Peyer's patch (tissue), 4 donors: ENCODE results near the gene LUZP4. TPM values are rescaled to one million over a fixed set of nuclear protein-coding genes. Genes with fewer than 3 reads are reported as not detected.

Experiments used
- DNase-seq, 3 donors: peaks; one replicate each; pipeline ENCODE4 v3.0.0-alpha.2; 2017 to 2019
- H3K27ac ChIP-seq, 4 donors: fragments of 200-600 bp; sonication (generic); one replicate each; pipeline ENCODE4 v1.5.1; 2016 to 2019
- H3K27me3 ChIP-seq, 2 donors: fragments of 200-600 bp; sonication (generic); one replicate each; pipeline ENCODE4 v1.5.1; 2019
- H3K36me3 ChIP-seq, 3 donors: fragments of 200-600 bp; sonication (generic); one replicate each; pipeline ENCODE4 v1.5.1; 2016 to 2019
- H3K4me1 ChIP-seq, 4 donors: fragments of 200-600 bp; sonication (generic); one replicate each; pipeline ENCODE4 v1.5.1; 2016 to 2019
- H3K4me3 ChIP-seq, 4 donors: fragments of 200-600 bp; sonication (generic); 1 replicate in 3 of 4; 2 replicates in 1 of 4; pipeline ENCODE4 v1.5.1; 2016 to 2019; ENCODE audit warnings: mild to moderate bottlenecking in 1 of 4
- H3K9me3 ChIP-seq, 4 donors: fragments of 200-600 bp; sonication (generic); one replicate each; pipeline ENCODE4 v1.5.1; 2016 to 2019; ENCODE audit warnings: mild to moderate bottlenecking in 1 of 4
- CTCF ChIP-seq, 6 experiments: fragments of 450-650 bp in 4 of 6; fragments of 200-600 bp in 2 of 6; sonication (generic) in 1 of 6; IDR thresholded peaks; one replicate each; pipeline ENCODE4 v1.5.1; 2017 to 2019; ENCODE audit warnings: antibody characterized with exemption in 6 of 6, mild to moderate bottlenecking in 3 of 6, moderate library complexity in 1 of 6
- POLR2A ChIP-seq, 2 donors: fragments of 450-650 bp; IDR thresholded peaks; one replicate each; pipeline ENCODE4 v1.5.1; 2017; ENCODE audit warnings: antibody characterized with exemption in 2 of 2, mild to moderate bottlenecking in 2 of 2, moderate library complexity in 2 of 2
- total RNA-seq, 4 donors: library from RNA; depleted of rRNA; stranded (reverse); fragments of >200 nt; gene quantifications; one replicate each; pipeline ENCODE4 v1.1.0, GENCODE V29; 2016

Gene LUZP4, protein sequence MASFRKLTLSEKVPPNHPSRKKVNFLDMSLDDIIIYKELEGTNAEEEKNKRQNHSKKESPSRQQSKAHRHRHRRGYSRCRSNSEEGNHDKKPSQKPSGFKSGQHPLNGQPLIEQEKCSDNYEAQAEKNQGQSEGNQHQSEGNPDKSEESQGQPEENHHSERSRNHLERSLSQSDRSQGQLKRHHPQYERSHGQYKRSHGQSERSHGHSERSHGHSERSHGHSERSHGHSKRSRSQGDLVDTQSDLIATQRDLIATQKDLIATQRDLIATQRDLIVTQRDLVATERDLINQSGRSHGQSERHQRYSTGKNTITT
- not detected for total RNA-seq

DNA sequence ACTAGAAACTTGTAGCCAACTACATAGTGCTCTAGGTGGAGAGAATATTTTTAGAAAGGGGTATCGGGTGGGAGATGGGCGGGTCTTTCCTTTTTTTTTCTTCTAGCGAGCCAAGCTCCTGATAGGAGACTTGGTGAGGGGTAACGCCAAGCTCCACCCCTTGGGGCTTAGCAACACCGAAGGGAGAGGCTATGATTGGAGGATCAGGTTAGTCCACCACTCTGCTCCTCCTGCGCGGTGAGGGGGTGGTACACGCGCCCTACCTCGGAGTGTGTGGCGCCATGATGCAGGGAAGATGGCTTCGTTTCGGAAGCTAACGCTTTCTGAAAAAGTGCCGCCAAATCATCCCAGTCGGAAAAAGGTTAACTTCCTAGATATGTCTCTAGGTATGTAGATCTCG is at the start of gene LUZP4:
LUZP4 (plus strand) TSS at position 251 of the 400 bp plus-strand sequence; CDS start at position 296, 45 bp downstream.
- Histone ChIP-seq H3K27ac (no peak within 1 kb of the TSS), H3K9me3 (no peaks in the 10 kb centered on the region), H3K36me3 (no peaks in the 10 kb centered on the region), H3K27me3 (no peaks in the 10 kb centered on the region), H3K4me3 (no peak within 1 kb of the TSS), H3K4me1 (no peaks in the 10 kb centered on the region)
- no peak for DNase-seq
- no peak for TF ChIP-seq CTCF (IDR thresholded peaks at IDR 0.05)
- no peak for TF ChIP-seq POLR2A (IDR thresholded peaks at IDR 0.05)

GRCh38 chrX:115251458-115252233 is 37.9 kb upstream of the LUZP4 start:
- no peak for TF ChIP-seq CTCF (IDR thresholded peaks at IDR 0.05)
- TF ChIP-seq POLR2A (IDR thresholded peaks at IDR 0.05): no peak

GRCh38 chrX:115255003-115255402 is 34.5 kb upstream of the LUZP4 start:
- no peaks in the 10 kb centered on the region for H3K4me1 ChIP-seq
- no peaks in the 10 kb centered on the region for H3K9me3 ChIP-seq
- H3K27ac ChIP-seq: no peak overlapping the region
- H3K36me3 ChIP-seq: no peaks in the 10 kb centered on the region
- no peak overlapping the region for H3K4me3 ChIP-seq
- no peaks in the 10 kb centered on the region for H3K27me3 ChIP-seq
- TF ChIP-seq POLR2A (IDR thresholded peaks at IDR 0.05): no peak
- TF ChIP-seq CTCF (IDR thresholded peaks at IDR 0.05): no peak
- DNase-seq: no peak

More at GRCh38 chrX:115251458-115252233, 37.9 kb upstream of the LUZP4 start:
- H3K36me3 ChIP-seq: no peaks in the 10 kb centered on the region
- H3K4me3 ChIP-seq: no peak overlapping the region
- no peak overlapping the region for H3K27ac ChIP-seq
- DNase-seq: no peak
- no peaks in the 10 kb centered on the region for H3K9me3 ChIP-seq
- no peaks in the 10 kb centered on the region for H3K4me1 ChIP-seq
- no peaks in the 10 kb centered on the region for H3K27me3 ChIP-seq

DNA sequence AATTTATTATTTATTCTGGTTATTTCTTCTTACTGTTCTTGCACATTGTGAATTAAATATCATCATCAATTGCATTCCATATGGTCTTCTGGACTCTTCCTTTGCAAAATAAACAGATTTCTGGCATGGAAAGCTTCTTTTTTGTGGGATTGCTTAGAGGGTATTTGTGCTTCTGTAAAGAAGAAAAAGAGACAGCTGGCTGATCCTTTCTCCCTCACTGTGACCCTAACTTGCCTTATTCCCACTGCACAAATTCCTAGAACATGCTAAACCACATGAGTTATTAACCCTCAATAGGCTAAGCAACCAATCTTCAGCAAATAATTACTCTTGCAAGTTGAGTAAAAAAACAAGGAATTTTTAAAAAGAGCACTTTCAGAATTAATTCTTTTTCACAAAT is 31.8 kb upstream of the LUZP4 start:
- Histone ChIP-seq H3K27me3 (no peaks in the 10 kb centered on the region), H3K4me1 (no peaks in the 10 kb centered on the region), H3K4me3 (no peak overlapping the region), H3K9me3 (no peaks in the 10 kb centered on the region), H3K27ac (no peak overlapping the region), H3K36me3 (no peaks in the 10 kb centered on the region)
- no peak for DNase-seq
- TF ChIP-seq POLR2A (IDR thresholded peaks at IDR 0.05) (no peak), CTCF (IDR thresholded peaks at IDR 0.05) (no peak)

DNA sequence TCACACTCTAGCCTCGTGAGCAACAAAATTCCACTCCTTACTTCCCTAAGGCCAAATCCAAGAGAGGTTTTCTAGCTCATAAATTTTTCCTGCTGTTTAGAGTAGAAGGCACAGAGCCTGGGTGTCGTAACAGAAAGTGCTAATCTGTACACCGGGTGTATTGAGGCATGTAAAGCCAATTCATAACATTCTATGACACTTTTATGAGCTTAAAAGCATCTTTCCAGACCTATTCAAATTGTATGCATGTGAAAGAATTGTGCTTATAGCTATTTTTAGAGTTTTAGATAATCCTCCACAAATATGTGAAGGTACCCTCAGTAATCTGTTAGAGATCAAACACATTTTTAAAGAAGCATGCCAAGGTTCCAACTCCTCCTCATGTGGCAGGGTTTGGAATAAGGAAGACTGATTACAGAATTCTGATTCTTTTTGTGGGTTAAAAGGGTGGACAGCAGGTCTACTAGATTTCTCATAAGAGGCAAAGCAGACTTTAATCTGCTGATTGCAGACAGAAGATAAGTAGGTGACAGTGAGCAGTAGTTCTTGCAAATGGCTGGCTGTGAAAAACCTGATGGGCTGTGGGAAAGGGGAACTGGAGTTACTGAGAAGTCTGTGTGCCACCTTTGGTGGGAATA is 30.2 kb upstream of the LUZP4 start:
- Histone ChIP-seq H3K27me3 (no peaks in the 10 kb centered on the region), H3K36me3 (no peaks in the 10 kb centered on the region), H3K27ac (no peak overlapping the region), H3K4me1 (no peaks in the 10 kb centered on the region), H3K9me3 (no peaks in the 10 kb centered on the region), H3K4me3 (no peak overlapping the region)
- TF ChIP-seq POLR2A (IDR thresholded peaks at IDR 0.05) (no peak), CTCF (IDR thresholded peaks at IDR 0.05) (no peak)
- no peak for DNase-seq
